Esophagus mucosa (tissue), 1 donor: ENCODE measurements around the gene NEDD9. TPM values are rescaled to one million over a fixed set of nuclear protein-coding genes. Genes with fewer than 3 reads are reported as not detected.

ENCODE experiments used
- ATAC-seq: fragments of 200-7000 bp; cut with Tn5 transposase; one replicate; pipeline ENCODE4 v1.9.1; 2020
- total RNA-seq: library from RNA; stranded (reverse); gene quantifications from one replicate; pipeline ENCODE4 v1.2.4, GENCODE V29; 2023
- donor health status: DM: yes; HTN: yes; CAD: no.

The NEDD9 gene
- 4.1 TPM for total RNA-seq

- ATAC-seq, result peak; percentile 98
Observed at GRCh38 chr6:11232193-11232769, at the start of gene NEDD9. TSS of gene NEDD9 (minus strand) at chr6:11232668. CDS start at chr6:11232515, 153 bp downstream.

DNA sequence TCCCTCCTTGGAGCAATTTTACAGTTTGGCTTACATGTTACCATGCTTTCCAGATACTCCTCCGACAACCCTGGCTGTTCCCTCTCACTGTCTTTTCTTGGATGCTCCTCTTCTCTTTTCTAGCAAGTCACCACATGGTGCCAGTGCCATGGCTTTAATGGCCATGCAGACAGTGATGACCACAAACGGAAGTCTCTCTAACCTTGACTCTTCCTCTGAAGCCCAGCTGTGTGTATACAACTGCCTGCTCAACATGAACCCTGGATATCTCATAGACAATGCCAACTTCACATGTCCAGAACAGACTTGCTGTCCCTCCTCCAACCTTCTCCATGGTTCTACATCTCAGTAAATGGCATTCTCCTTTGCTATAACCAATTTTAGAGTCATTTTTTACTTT is 49.8 kb upstream of the NEDD9 start:
- no peak for ATAC-seq

GRCh38 chr6:11280394-11280793 is 47.9 kb upstream of the NEDD9 start:
- no peak for ATAC-seq

- ATAC-seq, result no peak
Observed at GRCh38 chr6:11279284-11279689, 46.8 kb upstream of the NEDD9 start.

- ATAC-seq, result no peak
Observed at GRCh38 chr6:11278207-11278559, 45.7 kb upstream of the NEDD9 start.

DNA sequence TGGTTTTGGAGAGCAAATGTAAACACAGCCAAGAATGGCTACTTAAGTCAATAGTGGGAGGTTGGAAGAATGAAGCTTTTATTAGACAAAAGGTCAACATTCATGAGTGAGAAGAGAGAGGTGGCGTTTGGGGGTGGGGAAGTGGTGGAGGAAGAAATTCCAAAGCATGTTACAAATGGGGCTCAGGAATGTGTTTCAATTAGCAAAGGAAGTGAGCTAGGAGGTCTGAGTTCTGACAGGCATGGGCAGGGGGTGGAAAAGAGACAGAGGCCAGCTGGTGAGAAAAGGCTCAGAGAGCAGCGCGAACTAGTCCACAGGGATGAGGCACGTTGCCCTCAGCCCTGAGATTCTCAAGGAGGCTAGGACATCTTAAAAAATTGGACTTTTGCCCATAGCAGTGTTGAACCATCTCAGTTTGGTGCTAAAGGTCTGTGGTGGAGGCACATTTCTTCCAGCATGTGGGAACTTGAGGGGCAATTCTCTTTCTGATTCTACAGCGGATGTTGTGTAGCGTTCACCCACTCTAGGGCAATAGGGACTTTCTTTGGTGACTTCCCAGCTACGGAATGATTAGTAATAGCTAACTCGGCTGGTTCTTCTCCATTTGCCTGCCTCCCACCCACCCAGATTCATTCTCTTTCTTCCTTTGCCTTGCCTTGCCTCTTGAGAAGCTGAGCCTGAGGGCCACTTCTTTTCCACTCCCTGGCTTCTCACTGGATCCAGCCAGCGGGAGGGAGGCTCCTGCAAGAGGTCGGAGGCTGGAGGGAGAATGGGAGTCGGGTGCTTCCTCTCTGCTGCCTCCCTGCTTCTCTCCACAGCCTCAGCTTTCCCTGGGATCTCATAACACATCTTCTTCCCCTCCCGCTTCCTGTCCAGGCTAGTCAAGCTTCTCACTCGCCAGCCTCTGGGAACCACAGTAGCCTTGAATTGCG is 45.1 kb upstream of the NEDD9 start:
- ATAC-seq, result no peak

GRCh38 chr6:11276911-11277274 is 44.4 kb upstream of the NEDD9 start:
- no peak for ATAC-seq

- no peak for ATAC-seq
Observed at GRCh38 chr6:11276228-11276627, 43.8 kb upstream of the NEDD9 start.

DNA sequence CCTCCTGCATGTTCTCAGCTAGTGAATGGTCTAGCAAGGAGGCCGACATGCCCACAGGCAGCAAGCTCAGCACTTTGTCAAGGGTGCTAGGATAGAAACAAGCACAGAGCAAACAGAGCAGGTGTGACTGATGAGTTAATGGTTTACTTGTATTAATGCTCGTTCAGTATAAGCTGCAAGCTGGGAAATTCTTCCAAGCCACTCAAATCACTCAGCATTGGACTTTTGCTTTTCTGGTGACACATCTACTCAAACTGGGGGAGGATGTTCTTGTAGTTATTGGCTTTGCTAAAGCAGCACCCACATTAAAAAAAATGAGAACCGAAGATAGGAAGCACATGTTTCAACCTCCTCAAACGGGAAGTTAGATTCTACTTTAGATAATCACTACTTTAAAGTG is 43.1 kb upstream of the NEDD9 start:
- no peak for ATAC-seq

GRCh38 chr6:11273406-11274065 is 41.1 kb upstream of the NEDD9 start:
- no peak for ATAC-seq

DNA sequence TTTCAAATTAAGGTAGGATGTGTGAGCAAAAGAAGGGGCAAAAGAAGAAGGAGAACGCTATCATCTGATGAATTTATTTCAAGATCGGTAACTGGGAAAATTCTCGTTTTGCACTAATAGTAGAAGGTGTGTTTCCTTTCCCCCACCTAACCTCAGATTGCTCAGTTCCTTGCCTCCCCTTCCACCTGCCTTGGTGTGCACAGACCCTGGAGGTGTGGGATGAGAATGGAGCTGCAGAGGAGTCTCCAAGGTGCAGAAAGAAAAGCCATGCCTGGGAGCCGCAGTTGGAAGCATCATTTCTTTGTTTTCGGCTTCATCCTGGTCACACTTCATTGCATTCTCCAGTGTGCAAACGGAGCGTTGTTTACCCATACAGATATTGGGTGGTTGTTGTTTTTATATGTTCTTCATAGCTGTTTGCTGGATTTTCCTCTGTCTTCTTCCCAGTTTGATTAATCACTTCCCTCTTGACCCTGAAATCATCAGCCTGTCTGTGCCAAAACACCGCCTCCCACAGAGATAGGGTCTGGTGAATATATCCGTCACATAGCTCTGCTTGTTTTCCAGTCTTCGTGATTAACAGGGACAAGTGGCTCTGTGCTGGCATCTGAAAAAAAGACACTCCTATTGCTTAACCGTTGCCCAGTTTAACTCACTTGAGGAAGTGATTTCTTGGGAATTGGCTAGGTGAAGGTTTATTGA is 40.2 kb upstream of the NEDD9 start:
- no peak for ATAC-seq

- ATAC-seq, result no peak
Observed at GRCh38 chr6:11271228-11272020, 39.0 kb upstream of the NEDD9 start.

GRCh38 chr6:11270030-11271027 is 37.9 kb upstream of the NEDD9 start:
- ATAC-seq, result no peak

GRCh38 chr6:11268978-11269377 is 36.5 kb upstream of the NEDD9 start:
- ATAC-seq, result no peak

DNA sequence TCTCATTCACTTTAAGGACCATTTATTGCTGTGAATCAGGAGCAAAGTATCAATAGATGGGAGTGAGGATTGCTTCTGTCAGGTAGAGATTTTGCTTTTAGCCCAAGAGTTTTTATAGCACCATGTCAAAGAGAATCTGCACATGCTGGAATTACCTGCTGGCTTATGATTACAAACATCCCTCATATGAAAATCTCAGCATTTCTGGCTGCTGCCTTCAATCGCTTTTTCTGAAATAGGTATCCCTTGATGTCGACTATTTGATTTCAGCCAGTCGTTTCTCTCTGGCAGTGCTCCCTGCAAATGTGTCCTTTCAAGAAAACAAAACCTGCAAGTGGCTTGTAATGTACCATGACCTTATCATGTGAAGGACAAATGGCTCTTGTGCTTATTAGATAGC is 34.5 kb upstream of the NEDD9 start:
- ATAC-seq, result no peak

GRCh38 chr6:11265932-11266331 is 33.5 kb upstream of the NEDD9 start:
- ATAC-seq, result no peak

- ATAC-seq, result no peak
Observed at GRCh38 chr6:11264100-11264499, 31.6 kb upstream of the NEDD9 start.

GRCh38 chr6:11263291-11263775 is 30.9 kb upstream of the NEDD9 start:
- ATAC-seq, result peak; percentile 22

- ATAC-seq, result no peak
Observed at GRCh38 chr6:11262242-11262641, 29.8 kb upstream of the NEDD9 start.

DNA sequence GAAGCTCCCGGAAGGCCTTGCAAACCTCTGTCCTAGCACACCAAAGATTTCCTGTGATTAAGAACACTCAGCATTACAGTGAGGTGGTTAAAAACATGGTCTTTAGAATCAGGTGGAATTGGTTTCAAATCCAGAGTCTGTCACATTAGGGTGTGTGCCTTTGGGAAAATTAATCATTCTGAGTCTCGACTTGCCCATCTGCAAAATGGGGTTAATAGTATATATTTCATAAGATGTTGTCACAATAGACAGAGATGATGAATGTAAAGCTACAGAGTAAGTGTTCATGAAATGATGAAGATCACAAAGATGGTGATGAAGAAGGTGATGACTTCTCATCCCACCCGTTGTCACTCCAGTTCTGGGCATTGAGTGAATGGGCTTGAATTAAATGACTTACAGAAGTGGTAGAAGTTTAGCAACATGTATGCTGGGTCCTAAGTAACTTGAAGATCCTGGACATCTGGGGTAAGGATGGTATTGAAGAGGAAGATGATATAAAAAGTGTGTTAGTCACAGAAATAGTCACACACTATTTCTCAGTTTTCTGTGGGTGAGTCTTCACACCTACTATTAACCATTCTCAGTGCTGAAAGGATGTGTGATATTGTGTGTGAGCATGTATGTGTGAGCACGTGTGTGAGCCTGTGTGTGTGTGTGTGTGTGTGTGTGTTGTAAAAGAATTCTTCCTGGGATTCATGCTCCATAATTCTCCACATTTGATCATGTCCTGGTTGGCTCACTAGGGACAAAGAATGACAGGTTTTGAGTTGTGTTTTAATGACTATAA is 28.0 kb upstream of the NEDD9 start:
- ATAC-seq, result no peak
